ENCODE data around the gene BUD31. TPM values are rescaled to one million over a fixed set of nuclear protein-coding genes. Genes with fewer than 3 reads are reported as not detected.

BUD31 gene
- total RNA-seq, 1 experiment from 2014 or later = 199 TPM

DNA sequence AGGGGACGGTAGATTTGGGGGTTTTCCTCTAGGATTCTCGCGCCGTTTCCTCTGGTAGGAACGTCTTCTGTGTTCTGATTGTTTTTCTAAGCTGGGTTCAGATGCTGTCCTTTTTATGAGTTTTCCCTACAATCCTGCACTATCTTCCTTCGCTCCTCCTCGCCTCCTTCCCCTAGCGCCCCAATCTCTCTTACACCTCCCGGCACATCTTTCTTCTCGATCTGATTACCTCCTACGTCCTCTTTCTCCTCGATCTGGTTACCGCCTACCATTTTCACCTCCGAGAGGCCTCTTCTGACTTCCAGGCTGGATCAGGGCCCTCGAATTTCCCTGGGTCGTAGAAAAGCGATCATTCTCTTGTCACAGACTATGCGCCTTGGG lies 413 bp downstream of the BUD31 start:
- no peaks in the 10 kb centered on the region for H3K27me3 ChIP-seq (replicated peaks; ENCODE audit: control insufficient read depth, insufficient read depth, low read length)
- H3K36me3 ChIP-seq (ENCODE audit: control insufficient read depth, insufficient read depth, low read length) = peaks cover 8% of the 10 kb centered on the region
- TF ChIP-seq, protein P1, sequence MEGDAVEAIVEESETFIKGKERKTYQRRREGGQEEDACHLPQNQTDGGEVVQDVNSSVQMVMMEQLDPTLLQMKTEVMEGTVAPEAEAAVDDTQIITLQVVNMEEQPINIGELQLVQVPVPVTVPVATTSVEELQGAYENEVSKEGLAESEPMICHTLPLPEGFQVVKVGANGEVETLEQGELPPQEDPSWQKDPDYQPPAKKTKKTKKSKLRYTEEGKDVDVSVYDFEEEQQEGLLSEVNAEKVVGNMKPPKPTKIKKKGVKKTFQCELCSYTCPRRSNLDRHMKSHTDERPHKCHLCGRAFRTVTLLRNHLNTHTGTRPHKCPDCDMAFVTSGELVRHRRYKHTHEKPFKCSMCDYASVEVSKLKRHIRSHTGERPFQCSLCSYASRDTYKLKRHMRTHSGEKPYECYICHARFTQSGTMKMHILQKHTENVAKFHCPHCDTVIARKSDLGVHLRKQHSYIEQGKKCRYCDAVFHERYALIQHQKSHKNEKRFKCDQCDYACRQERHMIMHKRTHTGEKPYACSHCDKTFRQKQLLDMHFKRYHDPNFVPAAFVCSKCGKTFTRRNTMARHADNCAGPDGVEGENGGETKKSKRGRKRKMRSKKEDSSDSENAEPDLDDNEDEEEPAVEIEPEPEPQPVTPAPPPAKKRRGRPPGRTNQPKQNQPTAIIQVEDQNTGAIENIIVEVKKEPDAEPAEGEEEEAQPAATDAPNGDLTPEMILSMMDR (IDR thresholded peaks at IDR 0.05; ENCODE audit: insufficient read depth in 1 of 2, low read depth in 1 of 2, low read length in 1 of 2, severe bottlenecking in 1 of 2, unreplicated experiment in 1 of 2) = no peak
- Mint-ChIP-seq H3K27ac (ENCODE audit: unreplicated experiment) (peak overlapping the region; percentile 92), H3K4me3 (ENCODE audit: unreplicated experiment) (peak overlapping the region; percentile 91), H3K4me1 (ENCODE audit: low read depth, unreplicated experiment) (peaks cover 22% of the 10 kb centered on the region), H3K9me3 (ENCODE audit: unreplicated experiment) (no peaks in the 10 kb centered on the region), H3K27me3 (ENCODE audit: insufficient read depth, unreplicated experiment) (no peaks in the 10 kb centered on the region), H3K36me3 (ENCODE audit: insufficient read depth, unreplicated experiment) (peaks cover 78% of the 10 kb centered on the region)
- BruUV-seq (replicated peaks) = TSS peak; percentile 43
- H3K4me3 ChIP-seq (ENCODE audit: low read depth, low read length) = peak overlapping the region; percentile 94
- ChIA-PET CTCF (interaction anchor here (0.5 to 1.9 kb wide), 2 partner anchors 37 to 45 kb away, joined by 3 to 5 read pairs; no protein-coding TSS in a partner anchor), POLR2A (interaction anchor here (0.5 to 1.9 kb wide), 11 partner anchors 9 to 286 kb away, joined by 3 to 17 read pairs (median 4); partner anchors contain the start of genes ARPC1B, CPSF4 and PTCD1)
- H3K9me3 ChIP-seq = no peaks in the 10 kb centered on the region
- H3K4me1 ChIP-seq = peaks cover 9% of the 10 kb centered on the region
- intact Hi-C loops (cut with micrococcal nuclease; ENCODE audit: unreplicated experiment) = loop anchor here (2.0 kb wide), 2 partner anchors 24 to 36 kb away; no protein-coding TSS in a partner anchor
- DNase-seq = no peak

DNA sequence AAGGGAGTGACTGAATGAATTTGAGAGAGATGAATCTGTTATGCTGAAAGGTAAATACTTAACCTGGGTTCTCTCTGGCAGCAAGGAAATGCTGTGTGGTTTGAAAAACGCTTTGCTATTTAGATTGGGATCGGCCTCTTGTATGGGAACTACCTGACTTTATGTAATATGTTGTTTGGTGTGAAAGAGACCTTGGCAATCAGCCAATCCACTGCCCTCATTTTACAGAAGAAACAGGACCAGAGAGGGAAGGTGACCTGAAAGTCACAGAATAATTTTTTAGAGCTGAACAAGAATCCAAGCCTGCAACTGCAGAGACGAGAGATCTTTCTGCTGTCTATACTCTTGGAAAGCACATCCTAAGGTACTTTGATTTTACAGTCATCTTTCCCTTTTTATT lies 1.0 kb downstream of the BUD31 start:
- H3K27me3 Mint-ChIP-seq (ENCODE audit: insufficient read depth, unreplicated experiment) = no peaks in the 10 kb centered on the region
- POLR2A ChIA-PET = interaction anchor here (0.5 to 1.9 kb wide), 3 partner anchors 10 to 380 kb away, joined by 3 to 13 read pairs (median 4); partner anchors contain the start of gene ARPC1B
- no peaks in the 10 kb centered on the region for H3K9me3 ChIP-seq
- peak overlapping the region; percentile 94 for H3K4me3 ChIP-seq (ENCODE audit: low read depth, low read length)
- H3K4me1 ChIP-seq = peaks cover 9% of the 10 kb centered on the region
- peak overlapping the region; percentile 91 for H3K4me3 Mint-ChIP-seq (ENCODE audit: unreplicated experiment)
- CTCF ChIA-PET = no interaction called here
- DNase-seq = no peak
- no peaks in the 10 kb centered on the region for H3K27me3 ChIP-seq (replicated peaks; ENCODE audit: control insufficient read depth, insufficient read depth, low read length)
- peaks cover 78% of the 10 kb centered on the region for H3K36me3 Mint-ChIP-seq (ENCODE audit: insufficient read depth, unreplicated experiment)
- peaks cover 22% of the 10 kb centered on the region for H3K4me1 Mint-ChIP-seq (ENCODE audit: low read depth, unreplicated experiment)
- intact Hi-C loops (cut with micrococcal nuclease; ENCODE audit: unreplicated experiment) = loop anchor here (2.0 kb wide), 2 partner anchors 23 to 37 kb away; no protein-coding TSS in a partner anchor
- TF ChIP-seq, protein P1 (IDR thresholded peaks at IDR 0.05; ENCODE audit: insufficient read depth in 1 of 2, low read depth in 1 of 2, low read length in 1 of 2, severe bottlenecking in 1 of 2, unreplicated experiment in 1 of 2) = no peak
- H3K36me3 ChIP-seq (ENCODE audit: control insufficient read depth, insufficient read depth, low read length) = peaks cover 4% of the 10 kb centered on the region
- BruUV-seq (replicated peaks) = no TSS peak
- no peaks in the 10 kb centered on the region for H3K9me3 Mint-ChIP-seq (ENCODE audit: unreplicated experiment)
- H3K27ac Mint-ChIP-seq (ENCODE audit: unreplicated experiment) = peak overlapping the region; percentile 92

DNA sequence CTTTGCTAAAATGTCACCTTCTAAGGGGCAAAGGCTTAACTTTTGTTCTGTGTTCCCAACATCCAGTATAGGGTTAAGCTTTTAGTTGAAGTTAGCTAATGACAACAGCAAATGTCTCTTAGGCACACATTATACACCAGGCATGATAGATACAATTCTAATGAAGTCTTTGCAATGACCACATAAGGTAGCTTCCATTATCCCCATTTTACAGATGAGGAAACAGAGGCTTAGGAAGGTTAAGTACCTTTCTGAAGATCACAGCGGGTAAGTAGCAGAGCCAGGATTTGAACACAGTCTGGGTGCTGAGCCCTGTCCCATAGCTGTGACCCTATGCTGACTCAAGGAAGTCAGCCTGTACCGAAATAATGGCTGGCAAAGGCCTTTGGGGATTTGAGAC lies 1.9 kb downstream of the BUD31 start:
- H3K9me3 Mint-ChIP-seq (ENCODE audit: unreplicated experiment) = no peaks in the 10 kb centered on the region
- H3K4me1 Mint-ChIP-seq (ENCODE audit: low read depth, unreplicated experiment) = peaks cover 22% of the 10 kb centered on the region
- Histone ChIP-seq H3K9me3 (no peaks in the 10 kb centered on the region), H3K36me3 (ENCODE audit: control insufficient read depth, insufficient read depth, low read length) (peaks cover 4% of the 10 kb centered on the region), H3K27me3 (replicated peaks; ENCODE audit: control insufficient read depth, insufficient read depth, low read length) (no peaks in the 10 kb centered on the region), H3K4me1 (peaks cover 9% of the 10 kb centered on the region), H3K4me3 (ENCODE audit: low read depth, low read length) (no peak overlapping the region)
- no TSS peak for BruUV-seq (replicated peaks)
- peak overlapping the region; percentile 92 for H3K27ac Mint-ChIP-seq (ENCODE audit: unreplicated experiment)
- CTCF ChIA-PET = no interaction called here
- POLR2A ChIA-PET = no interaction called here
- peak overlapping the region; percentile 91 for H3K4me3 Mint-ChIP-seq (ENCODE audit: unreplicated experiment)
- no peak for DNase-seq
- intact Hi-C loops (cut with micrococcal nuclease; ENCODE audit: unreplicated experiment) = no loop called here
- no peaks in the 10 kb centered on the region for H3K27me3 Mint-ChIP-seq (ENCODE audit: insufficient read depth, unreplicated experiment)
- TF ChIP-seq, protein P1 (IDR thresholded peaks at IDR 0.05; ENCODE audit: insufficient read depth in 1 of 2, low read depth in 1 of 2, low read length in 1 of 2, severe bottlenecking in 1 of 2, unreplicated experiment in 1 of 2) = no peak
- peaks cover 84% of the 10 kb centered on the region for H3K36me3 Mint-ChIP-seq (ENCODE audit: insufficient read depth, unreplicated experiment)
